Ectodermal cell (in vitro differentiated cells): Measurements from ENCODE around the gene PDHA2. TPM values are rescaled to one million over a fixed set of nuclear protein-coding genes. Genes with fewer than 3 reads are reported as not detected.

Experiments
- H3K27ac ChIP-seq: 2 replicates; pipeline ENCODE4 v1.7.0; 2013; ENCODE audit warnings: mild to moderate bottlenecking, low read depth, low read length; ENCODE audit not compliant: insufficient read depth, poor library complexity, severe bottlenecking
- H3K27me3 ChIP-seq: 2 replicates; pipeline ENCODE4 v1.7.0; 2013; ENCODE audit warnings: mild to moderate bottlenecking, low read length; ENCODE audit not compliant: insufficient read depth, control insufficient read depth, poor library complexity, severe bottlenecking
- H3K36me3 ChIP-seq: one replicate; pipeline ENCODE4 v1.7.0; 2013; ENCODE audit warnings: low read length; ENCODE audit not compliant: control insufficient read depth, insufficient read depth
- H3K4me1 ChIP-seq: one replicate; pipeline ENCODE4 v1.7.0; 2013; ENCODE audit warnings: low read length; ENCODE audit not compliant: control insufficient read depth, insufficient read depth
- H3K4me3 ChIP-seq: 2 replicates; pipeline ENCODE4 v1.7.0; 2013; ENCODE audit warnings: low read depth, low read length, control low read depth; ENCODE audit not compliant: insufficient read depth
- H3K9me3 ChIP-seq: 2 replicates; pipeline ENCODE4 v1.7.0; 2013; ENCODE audit warnings: mild to moderate bottlenecking, low read length, moderate library complexity; ENCODE audit not compliant: control insufficient read depth
- WGBS, 2 experiments: methylation state at CpG; one replicate each; pipeline ENCODE4 v1.1.7; 2013; ENCODE audit warnings: missing lambda C conversion rate in 2 of 2; 5-methylcytosine and 5-hydroxymethylcytosine counted together
- polyA plus RNA-seq, 4 experiments: library from polyadenylated mRNA; stranded (reverse); fragments of 50-300 nt; gene quantifications; one replicate each; pipeline ENCODE4 v1.2.3, GENCODE V29; 2013

The PDHA2 gene
- polyA plus RNA-seq (2013, experiment 1 of 4), result not detected
- not detected for polyA plus RNA-seq (2013, experiment 2 of 4)
- polyA plus RNA-seq (2013, experiment 3 of 4), result not detected
- polyA plus RNA-seq (2013, experiment 4 of 4), result not detected

GRCh38 chr4:95839891-95840290 is at the start of gene PDHA2:
Gene PDHA2 (plus strand): TSS chr4:95840093. CDS start chr4:95840151, 58 bp downstream.
- H3K4me1 ChIP-seq, result no peaks in the 10 kb centered on the region
- no peak within 1 kb of the TSS for H3K4me3 ChIP-seq
- no peaks in the 10 kb centered on the region for H3K27me3 ChIP-seq
- 97 to 98% methylated on average over 22 of the region's 22 CpGs for WGBS, 2 experiments
- H3K36me3 ChIP-seq, result no peaks in the 10 kb centered on the region
- no peak within 1 kb of the TSS for H3K27ac ChIP-seq
- H3K9me3 ChIP-seq, result no peaks in the 10 kb centered on the region

- H3K4me3 ChIP-seq, result no peak overlapping the region
These were observed 41.9 kb upstream of the PDHA2 start for GRCh38 chr4:95798003-95798402.

GRCh38 chr4:95798727-95799126 is 41.2 kb upstream of the PDHA2 start:
- WGBS, 2 experiments, result 72 to 78% methylated on average over 3 of the region's 3 CpGs
- H3K27me3 ChIP-seq, result no peaks in the 10 kb centered on the region
- H3K4me1 ChIP-seq, result no peaks in the 10 kb centered on the region
- no peak overlapping the region for H3K4me3 ChIP-seq
- no peaks in the 10 kb centered on the region for H3K9me3 ChIP-seq
- no peak overlapping the region for H3K27ac ChIP-seq
- no peaks in the 10 kb centered on the region for H3K36me3 ChIP-seq

More at GRCh38 chr4:95798003-95798402, 41.9 kb upstream of the PDHA2 start:
- H3K27ac ChIP-seq, result no peak overlapping the region
- H3K36me3 ChIP-seq, result no peaks in the 10 kb centered on the region
- H3K4me1 ChIP-seq, result no peaks in the 10 kb centered on the region
- WGBS, 2 experiments, result 94 to 100% methylated on average over 2 of the region's 2 CpGs
- H3K9me3 ChIP-seq, result no peaks in the 10 kb centered on the region
- H3K27me3 ChIP-seq, result no peaks in the 10 kb centered on the region

GRCh38 chr4:95821867-95822266 is 18.0 kb upstream of the PDHA2 start:
- H3K4me3 ChIP-seq, result no peak overlapping the region
- H3K36me3 ChIP-seq, result no peaks in the 10 kb centered on the region
- H3K27me3 ChIP-seq, result no peaks in the 10 kb centered on the region
- no peak overlapping the region for H3K27ac ChIP-seq
- H3K9me3 ChIP-seq, result no peaks in the 10 kb centered on the region
- H3K4me1 ChIP-seq, result no peaks in the 10 kb centered on the region
- WGBS, 2 experiments, result 95 to 97% methylated on average over 2 to 3 of the region's 3 CpGs

DNA sequence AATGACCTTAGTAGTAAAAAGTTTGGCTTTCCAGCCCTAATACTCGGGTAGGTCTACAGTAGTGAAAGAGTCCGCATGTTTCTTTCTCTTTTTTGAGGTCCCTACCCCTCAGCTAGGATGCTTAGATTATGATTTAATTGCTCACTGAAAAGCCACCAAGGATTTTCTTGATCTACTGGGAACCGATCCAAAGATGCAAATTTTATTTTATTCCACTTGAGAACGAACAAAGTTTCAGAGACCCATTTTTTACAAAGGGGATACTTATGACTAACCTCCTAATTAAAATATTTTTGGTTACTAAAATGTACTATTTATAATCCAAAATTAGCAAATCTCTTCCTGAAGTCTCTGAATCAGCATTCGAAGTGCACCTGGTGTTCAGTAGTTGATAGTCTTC is 14.3 kb upstream of the PDHA2 start:
- no peaks in the 10 kb centered on the region for H3K4me1 ChIP-seq
- H3K27me3 ChIP-seq, result no peaks in the 10 kb centered on the region
- H3K4me3 ChIP-seq, result no peak overlapping the region
- H3K27ac ChIP-seq, result no peak overlapping the region
- WGBS, 2 experiments, result 90 to 97% methylated on average over 4 to 5 of the region's 5 CpGs
- no peaks in the 10 kb centered on the region for H3K36me3 ChIP-seq
- no peaks in the 10 kb centered on the region for H3K9me3 ChIP-seq

GRCh38 chr4:95830651-95831050 is 9.2 kb upstream of the PDHA2 start:
- Histone ChIP-seq H3K36me3 (no peaks in the 10 kb centered on the region), H3K27me3 (no peaks in the 10 kb centered on the region), H3K27ac (no peak overlapping the region), H3K4me3 (no peak overlapping the region), H3K9me3 (no peaks in the 10 kb centered on the region), H3K4me1 (no peaks in the 10 kb centered on the region)
- 85 to 90% methylated on average over 1 of the region's 2 CpGs for WGBS, 2 experiments

DNA sequence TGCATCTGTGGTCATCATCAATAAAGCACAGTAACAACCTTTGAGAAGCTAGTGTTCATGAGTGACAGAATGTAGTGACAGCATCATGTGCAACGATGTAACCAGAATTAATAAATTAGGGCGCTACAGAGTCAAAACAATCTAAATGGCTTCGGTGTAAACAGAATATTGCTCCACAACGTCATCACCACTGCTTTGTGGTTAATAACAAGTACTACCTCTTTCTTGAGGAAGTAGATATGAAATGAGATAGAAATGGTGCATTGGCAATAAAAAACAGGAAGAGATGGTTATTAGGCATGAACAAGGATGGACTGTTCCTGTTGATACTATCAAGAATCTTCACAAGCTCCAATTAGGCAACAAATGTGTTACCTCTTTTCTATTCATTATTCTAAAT is 8.7 kb upstream of the PDHA2 start:
- no peaks in the 10 kb centered on the region for H3K36me3 ChIP-seq
- H3K27ac ChIP-seq, result no peak overlapping the region
- no peaks in the 10 kb centered on the region for H3K9me3 ChIP-seq
- H3K4me3 ChIP-seq, result no peak overlapping the region
- 92 to 100% methylated on average over 4 of the region's 4 CpGs for WGBS, 2 experiments
- no peaks in the 10 kb centered on the region for H3K4me1 ChIP-seq
- H3K27me3 ChIP-seq, result no peaks in the 10 kb centered on the region

GRCh38 chr4:95833711-95834194 is 6.1 kb upstream of the PDHA2 start:
- no peaks in the 10 kb centered on the region for H3K36me3 ChIP-seq
- no peak overlapping the region for H3K27ac ChIP-seq
- H3K4me1 ChIP-seq, result no peaks in the 10 kb centered on the region
- H3K4me3 ChIP-seq, result no peak overlapping the region
- no peaks in the 10 kb centered on the region for H3K9me3 ChIP-seq
- H3K27me3 ChIP-seq, result no peaks in the 10 kb centered on the region

GRCh38 chr4:95835672-95836071 is 4.2 kb upstream of the PDHA2 start:
- Histone ChIP-seq H3K36me3 (no peaks in the 10 kb centered on the region), H3K27me3 (no peaks in the 10 kb centered on the region), H3K27ac (no peak overlapping the region), H3K4me3 (no peak overlapping the region), H3K9me3 (no peaks in the 10 kb centered on the region), H3K4me1 (no peaks in the 10 kb centered on the region)
- WGBS, 2 experiments, result 45 to 76% methylated on average over 2 to 3 of the region's 3 CpGs

DNA sequence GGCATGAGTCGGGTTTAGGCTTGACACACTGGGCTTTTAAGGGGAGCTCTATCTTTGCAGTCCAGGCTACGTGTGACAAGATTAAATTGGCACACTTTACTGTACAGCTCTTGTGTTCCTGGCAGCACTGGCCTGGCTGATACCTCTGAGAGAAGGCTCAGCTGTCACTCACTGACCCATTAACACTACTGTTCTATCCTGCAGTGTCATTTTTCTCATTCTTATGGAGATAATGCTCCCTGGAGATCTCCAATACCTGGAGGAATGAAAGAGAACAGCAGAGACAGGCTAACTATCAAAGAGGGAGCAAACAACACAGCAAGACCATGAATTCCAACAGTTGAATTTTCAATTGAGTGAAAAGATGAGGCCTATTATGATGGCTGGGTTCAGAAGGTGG is 1.7 kb upstream of the PDHA2 start:
- Histone ChIP-seq H3K9me3 (no peaks in the 10 kb centered on the region), H3K4me3 (no peak overlapping the region), H3K36me3 (no peaks in the 10 kb centered on the region), H3K27ac (no peak overlapping the region), H3K27me3 (no peaks in the 10 kb centered on the region), H3K4me1 (no peaks in the 10 kb centered on the region)
- 52 to 58% methylated on average over 2 of the region's 2 CpGs for WGBS, 2 experiments
